ENCODE measurements around the gene SNX32.

DNA sequence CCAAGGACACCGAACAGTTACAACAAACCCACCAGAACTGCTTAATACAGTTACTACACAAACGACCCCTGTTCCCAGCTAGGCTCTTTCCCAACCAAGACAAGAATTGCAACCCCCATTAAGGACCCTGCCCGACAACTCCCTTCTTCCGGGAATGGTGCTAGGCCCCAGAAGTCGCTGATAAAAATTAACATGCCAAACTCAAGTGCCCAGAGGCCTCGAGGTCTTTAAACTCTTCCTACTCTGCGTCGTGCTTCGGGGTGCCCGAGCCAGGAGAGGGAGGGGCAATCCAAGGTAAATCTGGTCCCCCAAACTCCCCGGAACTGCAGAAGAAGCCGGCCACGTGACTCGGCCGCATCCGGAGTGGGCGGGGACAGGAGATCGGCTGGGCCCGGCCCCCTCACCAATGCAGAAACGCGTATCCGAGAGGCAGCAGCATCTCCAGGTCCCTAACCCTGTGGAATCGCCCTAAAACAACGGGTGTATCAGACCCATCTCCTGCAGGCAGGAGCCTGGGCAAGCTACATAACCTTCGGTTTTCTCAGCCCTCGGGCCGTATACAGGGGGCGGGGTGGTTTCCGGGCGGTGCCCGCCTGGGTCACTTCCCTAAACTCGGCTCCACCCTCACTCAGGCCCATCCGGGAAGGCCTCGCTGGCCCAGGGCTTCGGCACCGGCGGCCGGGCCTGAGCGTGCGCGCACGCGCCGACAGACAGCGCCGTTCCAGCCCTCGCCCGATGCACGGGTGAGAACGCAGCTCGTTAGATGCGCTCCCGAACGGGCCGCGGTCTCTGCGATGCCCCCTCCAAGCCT lies 23.1 kb downstream of the SNX32 start:
- TF ChIP-seq, protein P1, sequence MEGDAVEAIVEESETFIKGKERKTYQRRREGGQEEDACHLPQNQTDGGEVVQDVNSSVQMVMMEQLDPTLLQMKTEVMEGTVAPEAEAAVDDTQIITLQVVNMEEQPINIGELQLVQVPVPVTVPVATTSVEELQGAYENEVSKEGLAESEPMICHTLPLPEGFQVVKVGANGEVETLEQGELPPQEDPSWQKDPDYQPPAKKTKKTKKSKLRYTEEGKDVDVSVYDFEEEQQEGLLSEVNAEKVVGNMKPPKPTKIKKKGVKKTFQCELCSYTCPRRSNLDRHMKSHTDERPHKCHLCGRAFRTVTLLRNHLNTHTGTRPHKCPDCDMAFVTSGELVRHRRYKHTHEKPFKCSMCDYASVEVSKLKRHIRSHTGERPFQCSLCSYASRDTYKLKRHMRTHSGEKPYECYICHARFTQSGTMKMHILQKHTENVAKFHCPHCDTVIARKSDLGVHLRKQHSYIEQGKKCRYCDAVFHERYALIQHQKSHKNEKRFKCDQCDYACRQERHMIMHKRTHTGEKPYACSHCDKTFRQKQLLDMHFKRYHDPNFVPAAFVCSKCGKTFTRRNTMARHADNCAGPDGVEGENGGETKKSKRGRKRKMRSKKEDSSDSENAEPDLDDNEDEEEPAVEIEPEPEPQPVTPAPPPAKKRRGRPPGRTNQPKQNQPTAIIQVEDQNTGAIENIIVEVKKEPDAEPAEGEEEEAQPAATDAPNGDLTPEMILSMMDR (IDR thresholded peaks at IDR 0.05): no peak
- TF ChIP-seq POLR2A (IDR thresholded peaks at IDR 0.05): no peak

Measured in lower leg skin (tissue), 3 donors.